Gastrocnemius medialis (tissue), 4 donors: ENCODE results near the gene CACTIN. TPM values are rescaled to one million over a fixed set of nuclear protein-coding genes. Genes with fewer than 3 reads are reported as not detected.

Experiments used
- ATAC-seq, 2 donors: fragments of 150-250 bp; one replicate each; pipeline ENCODE4 v1.9.1; 2016
- DNase-seq, 2 donors: peaks; one replicate each; pipeline ENCODE4 v3.0.0-alpha.2; 2019
- H3K27ac ChIP-seq, 4 donors: fragments of 200-600 bp; sonication (generic); 1 replicate in 1 of 4; 2 replicates in 3 of 4; pipeline ENCODE4 v1.5.1; 2016 to 2018; ENCODE audit warnings: mild to moderate bottlenecking in 2 of 4, moderate library complexity in 1 of 4
- H3K27me3 ChIP-seq, 3 donors: fragments of 200-600 bp; sonication (generic) in 2 of 3; 1 replicate in 1 of 3; 2 replicates in 2 of 3; pipeline versions ENCODE4 v1.5.1 to v1.6.0; 2016 to 2019; ENCODE audit warnings: mild to moderate bottlenecking in 1 of 3, moderate library complexity in 1 of 3
- H3K36me3 ChIP-seq, 2 donors: fragments of 200-600 bp; sonication (generic) in 1 of 2; one replicate each; pipeline ENCODE4 v1.5.1; 2017 to 2018
- H3K4me1 ChIP-seq, 2 donors: fragments of 200-600 bp; sonication (generic) in 1 of 2; one replicate each; pipeline ENCODE4 v1.5.1; 2016 to 2017; ENCODE audit warnings: mild to moderate bottlenecking in 2 of 2
- H3K4me3 ChIP-seq, 4 donors: fragments of 200-600 bp; sonication (generic) in 3 of 4; 1 replicate in 1 of 4; 2 replicates in 3 of 4; pipeline ENCODE4 v1.5.1; 2016 to 2019; ENCODE audit warnings: mild to moderate bottlenecking in 2 of 4
- H3K9me3 ChIP-seq, 3 donors: fragments of 200-600 bp; sonication (generic) in 2 of 3; 1 replicate in 1 of 3; 2 replicates in 2 of 3; pipeline ENCODE4 v1.5.1; 2016 to 2019
- POLR2A ChIP-seq, 2 donors: fragments of 450-650 bp; IDR thresholded peaks; one replicate each; pipeline ENCODE4 v1.6.1; 2017; ENCODE audit warnings: antibody characterized with exemption in 2 of 2, mild to moderate bottlenecking in 2 of 2, moderate library complexity in 2 of 2
- in situ Hi-C, 4 donors: fragments of 200-750 bp; cut with MboI; loops; one replicate each; pipeline versions ENCODE4 v1.15.0 to v1.8.0; 2017; ENCODE audit warnings: low sequenced_read_pairs in 4 of 4
- intact Hi-C: fragments of 100-400 bp; cut with DNase I; formaldehyde crosslinking; loops from one replicate; pipeline ENCODE4 v1.15.1; 2023; ENCODE audit warnings: low total_unique reads
- total RNA-seq, 4 donors: library from RNA; depleted of rRNA; stranded (reverse); fragments of >200 nt; gene quantifications; one replicate each; pipeline versions ENCODE4 v1.1.0 to v1.2.3, GENCODE V29; 2016
- TF ChIP-seq, protein P1 (sequence below), 5 experiments: fragments of 450-650 bp in 3 of 5; fragments of 200-600 bp in 2 of 5; sonication (generic) in 2 of 5; IDR thresholded peaks in 4 of 5; conservative IDR thresholded peaks in 1 of 5; 1 replicate in 4 of 5; 2 replicates in 1 of 5; pipeline ENCODE4 v1.5.1; 2016 to 2019; ENCODE audit warnings: antibody characterized with exemption in 5 of 5, mild to moderate bottlenecking in 3 of 5, moderate library complexity in 3 of 5

The CACTIN gene
- 10 to 100 TPM; 19.5 to 28.4 (median 27.4) TPM for total RNA-seq

DNA sequence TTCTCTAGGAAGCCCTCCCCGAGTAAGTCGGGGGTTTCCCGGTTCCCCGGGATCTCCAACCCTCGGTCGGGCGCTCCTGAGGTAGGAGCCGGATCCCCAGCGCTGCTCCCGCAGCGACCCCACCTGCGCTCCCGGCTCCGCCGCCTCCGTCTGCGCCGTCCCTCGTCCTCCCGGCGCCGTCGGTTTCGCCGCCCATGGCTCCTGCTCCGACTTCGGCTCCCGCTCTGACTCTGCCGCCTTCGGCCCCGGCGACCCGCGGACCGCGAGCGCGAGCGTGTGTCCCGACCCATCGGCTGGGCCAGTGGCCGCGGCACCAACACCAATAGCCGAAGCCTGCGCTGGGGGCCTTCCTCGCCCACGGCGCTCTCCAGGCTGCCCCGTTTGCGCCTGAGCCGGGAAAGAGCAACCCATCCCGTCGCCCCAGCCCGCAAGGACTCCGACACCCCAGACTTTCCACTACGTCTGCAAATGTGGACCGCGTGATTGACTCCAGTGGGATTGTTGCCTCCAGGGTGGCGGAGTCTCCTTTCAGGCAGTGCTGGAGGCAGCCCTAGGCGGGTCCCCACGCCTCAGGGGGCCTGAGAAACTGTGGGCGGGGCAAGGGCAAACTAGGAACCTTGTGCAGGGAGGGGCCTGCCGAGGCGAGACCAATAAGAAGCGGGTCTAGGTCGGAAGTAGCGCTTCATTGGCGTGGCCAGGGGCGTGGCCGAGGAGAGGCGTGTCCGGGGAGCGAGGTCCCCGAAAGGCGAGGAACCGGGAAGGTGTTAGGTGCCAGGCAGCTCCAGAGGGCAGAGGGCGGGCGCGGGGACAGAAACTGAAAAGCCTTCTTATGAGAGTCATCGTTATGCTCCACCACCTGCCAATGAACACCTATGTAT lies at the start of gene CACTIN:
Gene CACTIN, minus strand, starts transcription at position 318 of the 878 bp plus-strand sequence. Its CDS starts 28 bp downstream, at position 290.
- Histone ChIP-seq H3K4me3 (peak within 1 kb of the TSS; percentile 92 to 100 (median 98)), H3K36me3 (peaks cover 0 to 9% of the 10 kb centered on the region in 2 donors), H3K27me3 (no peaks in the 10 kb centered on the region), H3K4me1 (peaks cover 19 to 21% of the 10 kb centered on the region in 2 donors), H3K27ac (peak within 1 kb of the TSS; percentile 88 to 98 (median 96)), H3K9me3 (no peaks in the 10 kb centered on the region)
- in situ Hi-C loops (no loop called here), intact Hi-C loops (loop anchor here (2.0 kb wide), 2 partner anchors 54 to 70 kb away; partner anchors contain the start of genes HMG20B and MFSD12)
- DNase-seq (peak; percentile 98 to 99), ATAC-seq (peak; percentile 96 to 98)
- TF ChIP-seq, protein P1, sequence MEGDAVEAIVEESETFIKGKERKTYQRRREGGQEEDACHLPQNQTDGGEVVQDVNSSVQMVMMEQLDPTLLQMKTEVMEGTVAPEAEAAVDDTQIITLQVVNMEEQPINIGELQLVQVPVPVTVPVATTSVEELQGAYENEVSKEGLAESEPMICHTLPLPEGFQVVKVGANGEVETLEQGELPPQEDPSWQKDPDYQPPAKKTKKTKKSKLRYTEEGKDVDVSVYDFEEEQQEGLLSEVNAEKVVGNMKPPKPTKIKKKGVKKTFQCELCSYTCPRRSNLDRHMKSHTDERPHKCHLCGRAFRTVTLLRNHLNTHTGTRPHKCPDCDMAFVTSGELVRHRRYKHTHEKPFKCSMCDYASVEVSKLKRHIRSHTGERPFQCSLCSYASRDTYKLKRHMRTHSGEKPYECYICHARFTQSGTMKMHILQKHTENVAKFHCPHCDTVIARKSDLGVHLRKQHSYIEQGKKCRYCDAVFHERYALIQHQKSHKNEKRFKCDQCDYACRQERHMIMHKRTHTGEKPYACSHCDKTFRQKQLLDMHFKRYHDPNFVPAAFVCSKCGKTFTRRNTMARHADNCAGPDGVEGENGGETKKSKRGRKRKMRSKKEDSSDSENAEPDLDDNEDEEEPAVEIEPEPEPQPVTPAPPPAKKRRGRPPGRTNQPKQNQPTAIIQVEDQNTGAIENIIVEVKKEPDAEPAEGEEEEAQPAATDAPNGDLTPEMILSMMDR (IDR thresholded peaks at IDR 0.05 in 4 of 5, conservative IDR thresholded peaks at IDR 0.05 in 1 of 5), result peak in 1 of 5 experiments; percentile 52
- TF ChIP-seq POLR2A (IDR thresholded peaks at IDR 0.05), result peak; percentile 81 to 85

DNA sequence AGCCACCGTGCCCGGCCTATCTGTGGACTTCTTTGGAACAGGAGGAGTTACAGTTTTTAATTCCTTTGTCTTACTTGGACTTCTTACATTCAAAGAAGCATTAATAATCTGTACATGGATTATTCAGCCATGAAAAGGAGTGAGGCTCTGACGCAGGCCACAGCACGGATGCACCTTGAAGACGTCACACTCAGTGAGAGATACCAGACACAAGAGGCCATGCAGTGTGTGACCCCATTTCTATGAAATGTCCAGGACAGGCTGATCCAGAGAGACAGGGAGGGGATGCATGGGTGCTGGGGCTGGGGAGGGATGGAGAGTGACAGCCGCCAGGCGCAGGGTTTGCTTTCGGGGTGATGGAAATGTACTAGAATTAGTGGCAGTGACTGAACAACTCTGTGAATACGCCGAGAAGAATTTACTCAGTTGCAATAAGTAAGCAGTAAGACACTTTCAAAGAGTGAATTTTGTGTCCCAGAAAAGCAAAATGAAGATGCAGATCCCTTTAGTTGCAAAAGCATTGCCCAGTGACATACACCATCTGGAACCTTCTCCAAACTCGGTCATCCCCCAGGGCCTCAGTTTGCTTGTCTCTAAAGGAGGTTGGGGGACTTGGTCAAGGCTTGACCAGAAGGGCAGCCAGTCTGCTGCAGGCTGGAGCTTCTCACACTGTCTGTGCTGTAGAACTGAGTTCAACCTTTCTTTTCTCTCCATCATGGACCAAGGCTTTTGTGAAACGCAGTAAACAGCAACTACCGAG lies 48.4 kb upstream of the CACTIN start:
- intact Hi-C loops (no loop called here), in situ Hi-C loops (no loop called here)
- H3K27ac ChIP-seq, result no peak overlapping the region
- no peaks in the 10 kb centered on the region for H3K9me3 ChIP-seq
- H3K4me1 ChIP-seq, result peaks cover 20 to 23% of the 10 kb centered on the region in 2 donors
- TF ChIP-seq, protein P1 (IDR thresholded peaks at IDR 0.05 in 4 of 5, conservative IDR thresholded peaks at IDR 0.05 in 1 of 5), result no peak
- ATAC-seq (no peak), DNase-seq (no peak)
- no peaks in the 10 kb centered on the region for H3K36me3 ChIP-seq
- H3K4me3 ChIP-seq, result no peak overlapping the region
- H3K27me3 ChIP-seq, result no peaks in the 10 kb centered on the region

DNA sequence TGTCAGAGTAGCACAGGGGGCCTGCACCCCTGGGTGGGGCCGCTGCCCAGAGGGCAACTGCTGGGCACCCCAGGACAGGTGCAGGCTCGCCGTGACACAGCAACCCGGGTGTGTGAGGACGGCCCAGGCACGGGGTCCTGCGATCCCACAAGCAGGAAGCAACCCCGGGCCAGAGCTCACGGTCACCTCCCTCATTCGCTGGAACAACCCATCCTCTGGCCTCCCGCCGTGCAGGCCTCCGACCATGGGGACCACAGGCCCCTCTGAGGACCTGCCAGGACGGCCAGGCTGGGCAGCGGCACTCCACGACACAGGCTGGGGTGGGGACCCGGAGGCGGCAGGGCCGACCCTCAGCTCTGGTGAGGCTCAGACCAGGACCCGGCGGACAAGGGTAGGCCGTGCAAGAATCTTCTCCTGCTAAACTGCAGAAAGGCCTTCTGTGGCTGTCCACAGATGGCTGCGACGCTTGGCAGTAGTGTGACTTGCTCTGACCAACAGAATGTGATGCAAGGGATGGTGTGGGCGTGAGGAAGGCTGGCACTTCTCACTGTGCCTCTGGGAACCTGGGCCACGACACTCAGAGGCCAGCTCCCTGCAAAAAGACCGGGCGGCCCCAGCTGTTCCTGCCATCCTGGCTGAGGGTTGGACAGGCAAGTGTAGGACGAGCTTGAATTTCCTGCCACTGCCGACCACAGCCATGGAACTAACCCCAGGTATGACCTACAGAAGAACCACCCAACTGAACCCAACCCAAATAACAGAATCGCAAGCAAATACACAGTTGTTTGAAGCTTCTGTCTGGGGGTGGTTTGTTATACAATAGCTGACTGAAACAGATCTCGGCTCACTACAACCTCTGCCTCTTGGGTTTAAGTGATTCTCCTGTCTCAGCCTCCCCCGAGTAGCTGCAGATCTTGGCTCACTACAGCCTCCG lies 47.2 kb upstream of the CACTIN start:
- peaks cover 27 to 34% of the 10 kb centered on the region in 2 donors for H3K4me1 ChIP-seq

More for the DNA sequence above, 47.2 kb upstream of the CACTIN start:
- Histone ChIP-seq H3K4me3 (no peak overlapping the region), H3K27ac (peak overlapping the region; percentile 86 to 95 (median 88)), H3K27me3 (no peaks in the 10 kb centered on the region), H3K36me3 (no peaks in the 10 kb centered on the region), H3K9me3 (no peaks in the 10 kb centered on the region)
- no peak for DNase-seq
- intact Hi-C loops (no loop called here), in situ Hi-C loops (no loop called here)
- TF ChIP-seq, protein P1 (IDR thresholded peaks at IDR 0.05 in 4 of 5, conservative IDR thresholded peaks at IDR 0.05 in 1 of 5), result no peak
- TF ChIP-seq POLR2A (IDR thresholded peaks at IDR 0.05), result no peak
- ATAC-seq, result no peak
